ENCODE results near the gene ADRM1.

Gene ADRM1

GRCh38 chr20:62345681-62346370 lies 43.0 kb downstream of the ADRM1 start:
- no peak for DNase-seq

- DNase-seq, result no peak
These were observed 43.8 kb downstream of the ADRM1 start for GRCh38 chr20:62346398-62347150.

DNA sequence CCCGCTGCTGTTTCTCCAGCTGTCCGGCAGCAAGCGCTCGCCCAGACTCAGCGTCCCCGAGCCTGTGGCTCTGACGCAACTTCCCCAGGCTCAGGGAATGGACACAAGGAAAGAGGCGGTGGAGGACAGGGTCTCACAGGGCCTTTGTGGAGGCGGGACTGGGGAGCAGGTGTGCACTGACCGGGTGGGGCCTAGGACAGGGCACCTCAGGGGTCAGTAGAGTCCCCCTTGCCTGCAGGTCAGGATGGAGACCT lies 44.3 kb downstream of the ADRM1 start:
- no peak for DNase-seq

DNA sequence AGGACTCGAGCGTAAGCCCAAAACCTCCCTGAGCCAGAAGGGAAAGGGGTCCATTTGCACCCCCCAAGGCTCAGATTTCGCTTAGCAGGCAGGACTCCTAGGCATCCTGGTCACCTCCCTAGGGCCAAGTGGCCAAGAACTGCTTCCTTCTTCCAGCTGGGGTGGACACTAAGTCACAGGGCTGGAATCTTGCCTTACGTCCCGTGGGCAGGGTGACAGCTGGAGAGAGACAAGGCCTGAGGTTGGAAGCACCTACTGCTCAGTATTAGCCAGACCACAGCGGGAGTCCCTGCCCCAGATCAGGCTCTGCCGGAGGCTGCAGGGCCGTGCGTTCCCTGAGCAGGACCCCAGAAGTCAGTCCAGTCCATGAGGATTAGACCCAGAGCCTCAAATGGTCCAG lies 44.6 kb downstream of the ADRM1 start:
- DNase-seq, result no peak

GRCh38 chr20:62348604-62349003 lies 45.8 kb downstream of the ADRM1 start:
- DNase-seq, result no peak

GRCh38 chr20:62349556-62350097 lies 46.8 kb downstream of the ADRM1 start:
- no peak for DNase-seq

- no peak for DNase-seq
These were observed 47.4 kb downstream of the ADRM1 start for GRCh38 chr20:62350098-62350628.

DNA sequence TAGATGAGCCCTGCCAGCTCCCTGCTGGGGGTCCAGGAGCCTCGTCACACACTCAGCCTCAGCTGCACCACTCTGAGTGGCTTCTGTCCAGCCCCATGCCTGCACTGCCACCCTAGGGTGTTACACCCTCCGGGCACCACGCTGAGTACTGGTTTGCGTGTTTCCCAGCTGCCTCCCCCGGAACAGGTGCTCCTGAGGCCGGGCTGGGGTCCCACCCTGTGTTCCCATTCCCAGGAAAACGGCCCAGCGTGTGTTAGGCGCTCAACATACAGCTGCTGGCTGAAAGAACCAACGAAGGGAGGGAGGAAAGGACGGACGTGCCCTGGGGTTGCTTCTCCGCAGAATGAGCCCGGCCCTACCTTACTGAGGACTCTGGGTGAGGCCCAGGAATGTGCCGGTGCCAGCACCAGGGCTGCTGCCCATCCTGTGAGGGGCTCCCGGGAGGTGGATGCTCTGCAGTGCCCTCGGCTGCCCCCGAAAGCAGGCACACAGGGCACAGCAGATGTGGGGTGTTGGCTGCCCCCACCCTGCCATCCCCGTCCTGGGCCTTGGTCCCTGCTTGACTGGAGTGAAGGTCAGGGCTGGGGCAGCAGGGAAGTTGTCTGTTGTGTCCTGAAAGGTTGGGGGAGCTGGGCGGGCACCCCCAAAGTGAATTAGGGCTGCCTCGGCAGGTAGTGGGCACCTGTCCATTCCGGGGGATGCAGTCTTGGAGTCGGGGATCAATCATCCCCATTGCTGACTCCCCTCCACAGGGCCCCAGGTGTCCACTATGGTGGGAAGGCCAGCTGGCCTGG lies 48.0 kb downstream of the ADRM1 start:
- no peak for DNase-seq

DNA sequence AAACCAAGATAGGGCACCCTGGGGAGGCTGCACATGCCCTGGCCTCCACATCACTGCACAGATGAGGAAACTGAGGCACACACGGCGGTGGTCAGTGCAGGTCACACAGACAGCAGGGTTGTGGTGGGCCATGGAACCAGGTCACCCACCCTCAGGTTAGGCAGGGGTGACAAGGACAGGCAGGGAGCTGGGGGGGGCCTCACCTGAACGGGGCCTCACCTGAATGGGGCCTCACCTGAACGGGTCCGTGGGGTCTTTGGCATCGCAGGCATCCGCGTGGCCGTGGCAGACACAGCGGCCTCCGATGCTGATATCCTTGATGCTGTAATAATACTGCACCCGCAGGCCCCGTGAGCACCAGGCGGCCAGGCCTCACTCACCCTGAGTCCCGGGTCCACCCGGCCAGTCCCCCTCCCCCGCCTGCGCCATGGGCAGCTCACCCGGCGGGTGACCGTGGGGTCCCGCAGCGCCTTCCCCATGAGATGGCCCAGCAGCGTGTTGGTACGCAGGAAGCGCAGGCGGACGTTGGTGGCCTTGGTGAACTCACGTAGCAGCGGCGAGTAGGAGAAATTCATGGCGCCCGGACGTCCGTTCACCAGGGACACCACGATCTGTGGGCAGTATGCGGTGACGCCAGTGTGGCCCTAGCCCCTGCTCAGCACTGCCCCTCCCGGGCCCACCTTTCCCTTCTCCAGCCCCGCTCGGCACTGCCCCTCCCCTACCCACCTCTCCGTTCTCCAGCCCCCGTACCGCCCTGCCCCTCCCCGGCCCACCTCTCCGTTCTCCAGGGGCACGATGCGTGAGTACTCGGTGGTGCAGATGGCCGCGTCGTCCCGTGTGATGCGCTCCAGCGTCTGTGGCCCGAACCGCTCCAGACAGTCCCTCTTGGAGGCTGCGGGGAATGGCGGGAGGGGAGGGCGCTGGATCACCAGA lies 48.9 kb downstream of the ADRM1 start:
- DNase-seq, result no peak

DNA sequence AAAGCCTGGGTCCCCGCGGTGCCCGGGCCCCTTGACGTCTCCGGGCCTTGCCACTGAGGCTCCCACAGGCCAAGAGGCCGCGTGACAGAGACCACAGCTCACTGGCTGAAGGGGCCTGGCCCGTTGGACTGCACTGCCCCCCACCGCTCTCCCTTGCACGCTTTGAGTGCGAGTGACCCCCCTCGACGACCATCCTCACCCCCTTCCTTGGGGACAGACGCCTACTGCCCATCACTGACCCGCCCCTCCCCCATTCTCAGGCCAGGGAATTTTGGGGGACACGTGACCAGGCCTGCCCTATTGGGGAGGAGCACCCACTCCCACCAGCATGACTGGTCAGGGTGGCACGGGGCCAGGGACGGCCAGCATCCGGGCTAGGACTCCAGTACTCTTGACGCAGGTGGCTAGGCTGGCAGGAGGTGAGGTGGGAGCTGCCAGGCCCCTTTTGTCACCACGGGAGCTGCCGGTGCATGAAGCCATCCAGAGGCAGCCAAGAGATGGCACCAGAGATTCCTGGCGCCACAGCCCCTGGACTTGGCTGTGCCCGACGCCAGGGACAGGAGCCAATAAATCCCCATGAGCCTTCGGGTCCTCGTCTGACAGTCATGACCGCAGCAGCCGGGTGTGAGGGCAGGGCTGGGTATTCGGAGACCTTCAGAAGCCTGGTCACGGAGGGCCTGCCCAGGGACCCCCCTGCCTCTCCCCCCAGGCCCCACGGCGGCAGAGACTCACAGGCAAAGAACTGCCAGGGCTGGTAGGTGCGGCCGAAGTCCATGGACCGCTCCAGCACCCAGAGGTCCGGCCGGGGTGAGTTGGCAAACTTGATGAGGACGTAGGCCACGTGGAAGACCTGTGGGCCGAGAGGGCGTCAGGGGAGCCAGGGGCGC lies 49.8 kb downstream of the ADRM1 start:
- no peak for DNase-seq

DNA sequence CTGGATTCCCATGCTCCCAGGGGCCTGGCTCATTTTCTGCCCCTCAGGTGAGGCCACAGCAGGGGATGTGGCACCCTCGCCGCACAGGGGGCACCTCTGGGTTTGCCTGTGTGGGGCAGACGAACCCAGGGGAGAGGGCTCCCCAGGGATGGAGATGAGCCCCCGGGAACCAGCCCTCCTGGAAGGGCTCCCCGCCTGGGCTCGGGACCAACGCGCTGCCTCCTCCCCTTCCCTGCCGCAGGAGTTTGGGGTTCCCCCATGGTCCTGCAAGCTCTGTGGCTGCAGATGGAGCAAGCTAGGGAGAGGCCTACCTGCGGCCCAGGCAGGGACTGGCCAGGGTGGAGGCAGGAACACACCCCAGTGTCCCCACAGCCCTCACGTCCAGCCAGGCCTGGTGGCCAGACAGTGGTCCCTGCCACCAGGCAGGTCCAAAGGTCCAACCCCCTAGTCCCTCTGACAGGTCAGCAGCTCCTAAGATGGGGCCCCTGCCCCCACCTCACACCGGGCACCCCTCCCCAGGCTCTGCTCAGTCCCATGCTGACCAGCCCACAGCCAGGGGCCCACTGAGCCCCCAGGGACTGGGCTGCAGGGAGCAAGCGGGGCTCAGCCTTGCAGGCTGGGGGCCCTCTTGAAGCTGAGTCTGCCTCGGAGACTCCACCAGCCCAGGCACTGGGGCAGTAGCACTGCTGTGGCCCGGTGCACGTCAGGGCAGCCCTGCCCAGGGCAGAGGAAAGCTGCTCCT lies 50.7 kb downstream of the ADRM1 start:
- DNase-seq, result no peak

GRCh38 chr20:62354031-62354808 lies 51.4 kb downstream of the ADRM1 start:
- DNase-seq, result no peak

DNA sequence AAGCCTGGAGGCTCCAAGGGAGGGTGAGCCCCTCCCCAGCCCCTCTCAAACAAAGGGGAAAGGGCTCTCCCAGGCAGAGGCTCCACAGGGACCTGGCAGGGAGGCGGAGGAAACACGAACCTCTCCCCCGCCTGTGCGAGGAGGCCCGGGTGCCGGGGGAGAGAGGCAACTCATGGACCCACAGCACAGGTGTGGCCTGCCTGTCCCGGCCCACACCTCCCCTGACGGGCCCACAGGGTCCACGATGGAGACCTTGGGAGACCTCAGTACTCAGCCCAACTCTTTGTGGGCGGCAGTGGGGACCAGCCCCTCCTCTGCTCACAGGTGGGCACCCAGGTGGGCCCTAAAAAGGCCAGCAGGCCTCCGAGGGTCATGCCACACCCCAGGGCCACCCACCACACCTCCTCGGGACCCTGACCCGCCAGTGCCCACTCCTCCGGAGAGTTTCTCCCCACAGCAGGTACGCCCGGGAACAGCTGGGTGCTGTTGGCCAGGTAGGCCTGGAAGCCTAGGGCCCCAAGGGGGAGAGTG lies 52.1 kb downstream of the ADRM1 start:
- no peak for DNase-seq

DNA sequence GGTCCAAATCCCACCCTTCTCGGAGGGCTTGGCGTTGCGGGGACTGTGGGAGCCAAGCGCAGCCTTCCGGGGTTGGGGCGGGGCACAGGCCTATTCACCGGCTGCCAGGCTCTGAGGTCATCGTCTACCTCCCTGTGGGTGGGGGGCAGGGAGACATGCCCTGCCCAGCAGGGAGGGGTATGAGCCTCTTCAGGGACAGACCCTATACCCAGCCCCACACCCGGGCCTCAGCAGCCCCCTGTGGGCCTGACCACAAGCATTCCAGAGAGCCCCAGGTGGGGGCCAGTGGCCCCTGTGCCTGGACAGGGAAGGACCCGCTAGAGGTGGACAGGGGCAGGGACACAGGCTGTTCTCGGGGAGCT lies 52.7 kb downstream of the ADRM1 start:
- DNase-seq, result no peak

DNA sequence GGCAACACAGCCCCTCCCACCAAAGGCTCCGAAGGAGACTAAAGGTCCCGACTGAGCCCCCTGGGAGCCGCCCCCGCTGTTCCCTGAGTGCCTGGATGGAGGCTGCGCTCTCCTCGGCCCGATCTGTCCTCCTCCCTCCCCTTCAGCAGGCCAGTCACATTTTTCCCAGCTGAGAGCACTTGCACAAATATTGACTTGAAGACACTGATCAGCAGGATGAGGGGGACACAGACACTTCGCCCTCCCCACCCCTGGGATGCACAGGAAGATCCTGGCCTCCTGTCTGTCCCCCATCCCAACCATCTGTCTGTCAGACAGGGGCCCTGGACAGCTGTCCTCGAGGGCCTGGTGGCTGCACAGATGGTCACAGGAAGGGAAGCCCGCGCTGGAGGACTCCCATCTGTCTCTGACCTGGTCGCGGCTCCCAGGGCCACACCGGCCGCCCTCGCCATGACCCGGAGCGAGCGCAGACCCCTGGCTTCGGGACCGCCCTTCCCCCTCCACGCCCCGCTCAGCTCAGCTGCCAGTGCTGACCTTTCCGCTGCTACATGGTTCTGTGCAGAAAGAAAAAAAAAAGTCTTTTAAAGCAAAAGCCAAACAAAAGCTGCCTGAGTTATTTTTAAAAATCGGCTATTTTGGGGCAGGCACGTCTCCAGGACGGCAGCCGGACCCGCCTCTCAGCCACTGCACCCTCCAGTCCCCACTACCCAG lies 53.2 kb downstream of the ADRM1 start:
- DNase-seq, result no peak

- DNase-seq, result no peak
These were observed 53.9 kb downstream of the ADRM1 start for GRCh38 chr20:62356589-62357186.

DNA sequence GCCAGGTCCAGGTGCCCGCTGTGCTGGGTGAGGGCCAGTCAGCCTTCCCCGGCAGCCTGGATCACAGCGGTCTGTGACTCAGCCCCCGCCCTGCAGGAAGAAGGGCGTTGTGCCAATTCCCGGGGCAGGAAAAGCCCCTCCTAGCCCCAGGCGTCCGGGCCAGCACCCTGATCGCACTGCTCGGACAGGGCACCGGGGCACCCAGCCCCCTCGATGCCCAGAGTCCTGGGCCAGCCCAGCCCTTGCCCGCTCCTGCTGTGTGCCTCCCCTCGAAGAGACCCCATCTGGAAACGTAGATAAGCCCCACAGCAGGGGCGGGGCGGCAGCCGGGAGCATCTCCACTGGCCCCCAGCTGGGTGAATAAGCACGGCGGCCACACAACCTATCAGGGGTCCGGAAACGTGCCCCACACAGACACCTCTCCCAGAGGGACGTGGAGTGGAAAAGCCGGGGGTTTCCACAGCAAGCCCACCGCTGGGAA lies 54.4 kb downstream of the ADRM1 start:
- no peak for DNase-seq

GRCh38 chr20:62357681-62358080 lies 54.9 kb downstream of the ADRM1 start:
- DNase-seq, result no peak
